Choroid plexus epithelial cell (primary cell): Measurements from ENCODE around the gene FGGY.

Experiments
- DNase-seq: peaks from one replicate; pipeline ENCODE4 v3.0.0-alpha.2; 2010; ENCODE audit warnings: low read depth
- H3K4me3 ChIP-seq: 2 replicates; pipeline ENCODE4 v1.5.1; 2011; ENCODE audit warnings: low read depth, mild to moderate bottlenecking, control low read depth, low read length, moderate library complexity
- CTCF ChIP-seq: conservative IDR thresholded peaks from 2 replicates; pipeline ENCODE4 v1.5.1; 2011; ENCODE audit warnings: low read depth, mild to moderate bottlenecking, control low read depth, inconsistent platforms, low read length, moderate library complexity

Gene FGGY

GRCh38 chr1:59436637-59437036 lies 139.7 kb downstream of the FGGY start:
- no peak for DNase-seq
- TF ChIP-seq CTCF, result no peak
- H3K4me3 ChIP-seq, result no peak overlapping the region

DNA sequence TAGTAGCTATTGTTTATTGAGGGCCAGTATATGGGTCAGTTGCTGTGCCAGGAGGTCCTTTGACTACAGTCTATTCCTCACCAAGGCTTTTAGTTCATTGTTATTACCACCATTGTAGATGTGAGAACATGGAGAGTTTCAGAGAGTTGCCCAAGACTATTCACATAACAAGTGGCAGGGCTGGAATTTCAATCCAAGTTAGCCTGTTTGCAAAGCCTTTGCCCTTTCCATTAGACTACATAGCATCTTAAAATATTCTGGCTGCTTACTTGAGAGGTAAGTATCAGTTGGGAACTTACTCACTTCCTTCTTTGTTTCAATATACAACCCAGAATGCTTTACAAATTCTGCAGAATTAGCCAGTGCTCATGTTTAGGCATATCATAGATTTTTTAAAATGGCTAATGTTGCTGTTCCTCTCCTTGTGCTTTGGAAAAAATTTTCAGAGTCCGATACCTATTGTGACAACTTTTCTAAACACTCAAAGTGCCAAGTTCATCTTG lies 141.2 kb downstream of the FGGY start:
- H3K4me3 ChIP-seq, result no peak overlapping the region
- TF ChIP-seq CTCF, result no peak
- DNase-seq, result no peak

- DNase-seq, result no peak
- no peak for TF ChIP-seq CTCF
- H3K4me3 ChIP-seq, result no peak overlapping the region
These were observed 145.6 kb downstream of the FGGY start for GRCh38 chr1:59442492-59442891.

DNA sequence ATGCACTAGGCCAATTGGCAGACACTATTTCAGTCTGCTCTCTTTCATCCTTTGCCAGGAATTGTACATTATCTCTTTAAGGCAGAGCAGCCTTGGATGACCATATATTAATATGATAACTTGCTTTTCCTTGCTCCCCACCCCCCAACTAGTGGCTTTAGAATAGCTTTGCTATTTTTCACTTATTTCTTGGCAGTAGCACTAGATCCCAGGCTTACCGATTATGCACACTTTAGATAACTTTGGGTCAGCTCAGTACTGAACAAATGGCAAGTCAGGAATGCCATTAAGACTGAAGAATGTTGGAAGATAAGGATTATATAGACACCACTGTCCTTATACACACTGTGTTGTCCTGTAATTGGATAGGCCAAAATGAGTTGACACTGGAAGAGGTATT lies 146.4 kb downstream of the FGGY start:
- DNase-seq, result peak; percentile 42
- TF ChIP-seq CTCF, result no peak
- no peak overlapping the region for H3K4me3 ChIP-seq

DNA sequence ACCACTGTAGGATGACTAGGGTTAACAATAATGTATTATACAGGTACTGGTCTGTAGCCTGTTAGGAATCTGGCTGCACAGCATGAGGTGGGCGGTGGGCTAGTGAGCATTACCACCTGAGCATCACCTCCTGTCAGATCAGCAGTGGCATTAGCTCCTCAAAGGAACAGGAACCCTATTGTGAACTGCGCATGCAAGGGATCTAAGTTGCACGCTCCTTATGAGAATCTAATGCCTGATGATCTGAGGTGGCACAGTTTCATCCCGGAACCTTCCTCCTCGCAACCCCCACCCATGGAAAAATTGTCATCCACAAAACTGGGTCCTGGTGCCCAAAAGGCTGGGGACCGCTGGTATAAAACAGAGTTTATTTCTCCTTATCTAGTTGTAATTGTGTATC lies 147.6 kb downstream of the FGGY start:
- TF ChIP-seq CTCF, result no peak
- no peak for DNase-seq
- no peak overlapping the region for H3K4me3 ChIP-seq

DNA sequence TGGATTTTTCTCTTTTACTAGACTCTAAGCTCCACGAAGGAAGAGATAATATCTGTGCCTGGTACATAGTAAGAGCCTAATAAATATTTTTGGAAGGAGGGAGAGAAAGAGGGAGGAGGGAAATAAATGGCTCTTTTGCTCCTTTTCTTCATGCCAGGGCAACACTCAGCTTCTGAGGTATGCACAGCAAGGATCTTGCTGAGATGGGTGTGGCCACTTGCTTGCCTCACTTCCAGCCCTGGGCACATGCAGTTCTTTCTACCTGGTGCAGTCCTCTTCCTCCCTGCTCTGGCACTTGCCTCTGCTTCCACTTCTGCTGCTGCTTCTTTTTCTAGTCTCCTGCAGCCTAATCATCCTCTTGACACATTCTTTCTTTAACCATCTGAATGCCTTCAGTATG lies 148.1 kb downstream of the FGGY start:
- no peak for TF ChIP-seq CTCF
- DNase-seq, result peak; percentile 65
- no peak overlapping the region for H3K4me3 ChIP-seq

GRCh38 chr1:59446257-59446901 lies 149.5 kb downstream of the FGGY start:
- no peak overlapping the region for H3K4me3 ChIP-seq
- peak; percentile 88 for DNase-seq
- no peak for TF ChIP-seq CTCF
